ENCODE data around the gene EVI5. TPM values are rescaled to one million over a fixed set of nuclear protein-coding genes. Genes with fewer than 3 reads are reported as not detected.
A peak's percentile ranks its signal among the peaks of the same experiment; 100 is the strongest.

The EVI5 gene
- total and polyA plus RNA-seq, 2 experiments from 2014 or later, result 16.5 to 20.0 TPM

DNA sequence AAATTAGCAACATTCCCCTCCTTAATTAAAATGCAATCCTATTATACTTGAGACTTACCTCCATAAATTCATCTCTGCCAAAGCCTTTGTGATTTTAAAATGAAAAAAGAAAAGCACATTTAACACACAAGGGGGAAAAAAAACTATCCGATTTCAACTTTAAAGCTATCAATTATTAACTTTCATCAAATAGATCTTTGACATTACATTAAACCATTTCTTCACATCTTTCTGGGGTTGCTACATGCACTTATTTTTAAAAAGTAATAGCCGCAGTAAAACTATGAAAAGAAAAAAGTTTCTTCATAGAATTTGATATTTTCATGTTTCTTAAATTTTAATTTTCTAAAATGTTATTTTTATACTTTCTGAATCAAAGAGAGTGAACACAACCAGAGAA is 71.0 kb downstream of the EVI5 start:
- Histone ChIP-seq H3K4me3 (no peak overlapping the region), H3K79me2 (ENCODE audit: insufficient read depth) (peaks cover 39% of the 10 kb centered on the region)

GRCh38 chr1:92711473-92712165 is 73.3 kb downstream of the EVI5 start:
- no peaks in the 10 kb centered on the region for H3K27me3 ChIP-seq (replicated peaks; ENCODE audit: insufficient read depth)
- no peak overlapping the region for H3K4me3 ChIP-seq
- no peak for DNase-seq
- no peaks in the 10 kb centered on the region for H3K9me2 ChIP-seq (ENCODE audit: insufficient read depth)
- H3K79me2 ChIP-seq (ENCODE audit: insufficient read depth), result peaks cover 37% of the 10 kb centered on the region
- no peaks in the 10 kb centered on the region for H3K9me3 ChIP-seq (ENCODE audit: low read depth)
- TF ChIP-seq EZH2 (IDR thresholded peaks at IDR 0.05; ENCODE audit: insufficient read depth, poor library complexity, severe bottlenecking) (no peak), EZH2phosphoT487 (IDR thresholded peaks at IDR 0.05; ENCODE audit: insufficient read depth, low read depth) (no peak)
- no peak overlapping the region for H3K9ac ChIP-seq
- H3K36me3 ChIP-seq (ENCODE audit: low read depth), result no peaks in the 10 kb centered on the region
- H3K27ac ChIP-seq, result no peak overlapping the region
- H2AFZ ChIP-seq, result no peak overlapping the region
- H4K20me1 ChIP-seq (ENCODE audit: insufficient read depth), result 0 out of 2 replicates have a peak, but pooled peaks cover 3% of the 10 kb centered on the region
- in situ Hi-C loops (cut with MboI), result no loop called here
- no peaks in the 10 kb centered on the region for H3F3A ChIP-seq (ENCODE audit: insufficient read depth)
- 84 to 88% methylated on average over 6 of the region's 6 CpGs for WGBS, 2 experiments (ENCODE audit: low coverage in 1 of 2, low lambda C conversion rate in 2 of 2, missing lambda C conversion rate in 2 of 2)
- no peak overlapping the region for H3K4me2 ChIP-seq (ENCODE audit: unreplicated experiment)
- peaks cover 5% of the 10 kb centered on the region; the same call in 1 of the 2 replicates for H3K4me1 ChIP-seq (ENCODE audit: insufficient read depth)

More for the DNA sequence above, 71.0 kb downstream of the EVI5 start:
- Histone ChIP-seq H3K36me3 (ENCODE audit: low read depth) (no peaks in the 10 kb centered on the region), H3K4me1 (ENCODE audit: insufficient read depth) (peaks cover 5% of the 10 kb centered on the region; the same call in 1 of the 2 replicates), H2AFZ (no peak overlapping the region), H3F3A (ENCODE audit: insufficient read depth) (no peaks in the 10 kb centered on the region), H3K27ac (no peak overlapping the region), H3K9me2 (ENCODE audit: insufficient read depth) (no peaks in the 10 kb centered on the region), H4K20me1 (ENCODE audit: insufficient read depth) (no peaks in the 10 kb centered on the region; the same call in 1 of the 2 replicates), H3K27me3 (replicated peaks; ENCODE audit: insufficient read depth) (no peaks in the 10 kb centered on the region), H3K9me3 (ENCODE audit: low read depth) (no peaks in the 10 kb centered on the region), H3K9ac (no peak overlapping the region), H3K4me2 (ENCODE audit: unreplicated experiment) (no peak overlapping the region)
- no peak for TF ChIP-seq EZH2 (IDR thresholded peaks at IDR 0.05; ENCODE audit: insufficient read depth, poor library complexity, severe bottlenecking)
- no peak for TF ChIP-seq EZH2phosphoT487 (IDR thresholded peaks at IDR 0.05; ENCODE audit: insufficient read depth, low read depth)
- DNase-seq, result no peak
- WGBS, 2 experiments (ENCODE audit: low coverage in 1 of 2, low lambda C conversion rate in 2 of 2, missing lambda C conversion rate in 2 of 2), result 96 to 100% methylated on average over 2 of the region's 2 CpGs
- in situ Hi-C loops (cut with MboI), result no loop called here

GRCh38 chr1:92709738-92710137 is 75.2 kb downstream of the EVI5 start:
- no peak overlapping the region for H3K4me2 ChIP-seq (ENCODE audit: unreplicated experiment)

DNA sequence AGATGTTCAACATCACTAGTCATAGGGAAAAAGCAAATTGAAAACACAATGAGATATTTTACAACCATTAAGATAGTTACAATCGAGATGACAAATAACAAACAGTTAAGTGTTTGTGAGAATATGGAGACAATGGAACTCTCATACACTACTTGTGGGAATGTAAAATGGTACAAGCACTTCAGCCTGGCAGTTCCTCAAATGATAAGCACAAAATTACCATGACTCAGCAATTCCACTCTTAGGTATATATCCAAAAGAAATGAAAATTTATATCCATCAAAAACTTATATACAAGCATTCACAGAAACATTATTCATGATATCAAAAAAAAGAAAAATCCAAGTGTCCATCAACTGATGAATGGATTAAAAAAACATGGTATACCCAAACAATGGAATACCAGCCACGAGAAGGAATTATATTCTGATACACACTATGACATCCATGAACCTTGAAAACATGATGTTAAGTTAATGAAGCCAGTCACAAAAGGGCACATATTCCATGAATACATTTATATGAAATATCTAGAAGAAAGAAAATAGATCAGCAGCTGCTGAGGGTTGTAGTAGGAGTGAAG is 76.4 kb downstream of the EVI5 start:
- Histone ChIP-seq H3K27me3 (replicated peaks; ENCODE audit: insufficient read depth) (no peaks in the 10 kb centered on the region), H3K4me3 (no peak overlapping the region)

More at GRCh38 chr1:92709738-92710137, 75.2 kb downstream of the EVI5 start:
- H3K4me1 ChIP-seq (ENCODE audit: insufficient read depth), result peaks cover 5% of the 10 kb centered on the region; the same call in 1 of the 2 replicates
- H4K20me1 ChIP-seq (ENCODE audit: insufficient read depth), result 0 out of 2 replicates have a peak, but pooled peaks cover 3% of the 10 kb centered on the region
- no peak overlapping the region for H2AFZ ChIP-seq
- H3K9me2 ChIP-seq (ENCODE audit: insufficient read depth), result no peaks in the 10 kb centered on the region
- H3F3A ChIP-seq (ENCODE audit: insufficient read depth), result no peaks in the 10 kb centered on the region
- peak; percentile 65 for DNase-seq
- no peak overlapping the region for H3K4me3 ChIP-seq
- no peaks in the 10 kb centered on the region for H3K27me3 ChIP-seq (replicated peaks; ENCODE audit: insufficient read depth)
- 70 to 73% methylated on average over 4 of the region's 4 CpGs for WGBS, 2 experiments (ENCODE audit: low coverage in 1 of 2, low lambda C conversion rate in 2 of 2, missing lambda C conversion rate in 2 of 2)
- H3K9ac ChIP-seq, result no peak overlapping the region
- H3K27ac ChIP-seq, result no peak overlapping the region
- no peaks in the 10 kb centered on the region for H3K36me3 ChIP-seq (ENCODE audit: low read depth)
- H3K9me3 ChIP-seq (ENCODE audit: low read depth), result no peaks in the 10 kb centered on the region
- TF ChIP-seq EZH2 (IDR thresholded peaks at IDR 0.05; ENCODE audit: insufficient read depth, poor library complexity, severe bottlenecking) (no peak), EZH2phosphoT487 (IDR thresholded peaks at IDR 0.05; ENCODE audit: insufficient read depth, low read depth) (no peak)
- in situ Hi-C loops (cut with MboI), result no loop called here
- peaks cover 37% of the 10 kb centered on the region for H3K79me2 ChIP-seq (ENCODE audit: insufficient read depth)

More for the DNA sequence above, 76.4 kb downstream of the EVI5 start:
- no peak overlapping the region for H3K4me2 ChIP-seq (ENCODE audit: unreplicated experiment)
- no peak overlapping the region for H3K27ac ChIP-seq
- no peaks in the 10 kb centered on the region for H3K9me3 ChIP-seq (ENCODE audit: low read depth)
- no peaks in the 10 kb centered on the region for H3F3A ChIP-seq (ENCODE audit: insufficient read depth)
- H3K36me3 ChIP-seq (ENCODE audit: low read depth), result no peaks in the 10 kb centered on the region
- no peak overlapping the region for H2AFZ ChIP-seq
- TF ChIP-seq EZH2phosphoT487 (IDR thresholded peaks at IDR 0.05; ENCODE audit: insufficient read depth, low read depth) (no peak), EZH2 (IDR thresholded peaks at IDR 0.05; ENCODE audit: insufficient read depth, poor library complexity, severe bottlenecking) (no peak)
- WGBS, 2 experiments (ENCODE audit: low coverage in 1 of 2, low lambda C conversion rate in 2 of 2, missing lambda C conversion rate in 2 of 2), result 78 to 79% methylated on average over 2 of the region's 2 CpGs
- H3K4me1 ChIP-seq (ENCODE audit: insufficient read depth), result peaks cover 5% of the 10 kb centered on the region; the same call in 1 of the 2 replicates
- H3K79me2 ChIP-seq (ENCODE audit: insufficient read depth), result peaks cover 29% of the 10 kb centered on the region
- DNase-seq, result no peak
- no peak overlapping the region for H3K9ac ChIP-seq
- in situ Hi-C loops (cut with MboI), result no loop called here
- no peaks in the 10 kb centered on the region for H3K9me2 ChIP-seq (ENCODE audit: insufficient read depth)
- H4K20me1 ChIP-seq (ENCODE audit: insufficient read depth), result 0 out of 2 replicates have a peak, but pooled peaks cover 3% of the 10 kb centered on the region

Data from GM23248 (cell line).